Vagina (tissue), 2 donors: ENCODE results near the gene FSIP1. TPM values are rescaled to one million over a fixed set of nuclear protein-coding genes. Genes with fewer than 3 reads are reported as not detected.
"Not testable (repeated sequence)": the region's sequence is repeated elsewhere in the genome, so short reads cannot be mapped to it uniquely, and the experiment has no call there.

ENCODE experiments used
- DNase-seq, 2 donors: peaks; one replicate each; pipeline ENCODE4 v3.0.0-alpha.2; 2017; ENCODE audit errors: extremely low spot score in 2 of 2
- H3K27ac ChIP-seq: fragments of 200-600 bp; sonication (generic); one replicate; pipeline ENCODE4 v1.5.1; 2019
- H3K27me3 ChIP-seq: fragments of 200-600 bp; sonication (generic); one replicate; pipeline ENCODE4 v1.5.1; 2019
- H3K36me3 ChIP-seq, 2 donors: fragments of 200-600 bp; sonication (generic); one replicate each; pipeline ENCODE4 v1.5.1; 2017 to 2019
- H3K4me1 ChIP-seq: fragments of 200-600 bp; sonication (generic); one replicate; pipeline ENCODE4 v1.5.1; 2019
- H3K4me3 ChIP-seq, 2 donors: fragments of 200-600 bp; sonication (generic); 1 replicate in 1 of 2; 2 replicates in 1 of 2; pipeline ENCODE4 v1.5.1; 2016 to 2019
- H3K9me3 ChIP-seq: fragments of 200-600 bp; sonication (generic); one replicate; pipeline ENCODE4 v1.5.1; 2019
- POLR2A ChIP-seq, 2 donors: fragments of 450-650 bp; IDR thresholded peaks; one replicate each; pipeline ENCODE4 v1.6.1; 2017; ENCODE audit warnings: antibody characterized with exemption in 2 of 2, mild to moderate bottlenecking in 2 of 2, moderate library complexity in 2 of 2
- POLR2AphosphoS5 ChIP-seq, 2 donors: sonication (generic); formaldehyde crosslinking; IDR thresholded peaks; one replicate each; pipeline ENCODE4 v1.9.0; 2017; ENCODE audit warnings: antibody characterized with exemption in 2 of 2, mild to moderate bottlenecking in 2 of 2, low read depth in 1 of 2; ENCODE audit not compliant: insufficient read depth in 1 of 2
- intact Hi-C: fragments of 100-400 bp; cut with DNase I; formaldehyde crosslinking; loops from one replicate; pipeline ENCODE4 v1.15.1; 2023
- total RNA-seq: library from RNA; depleted of rRNA; stranded (reverse); fragments of >200 nt; gene quantifications from one replicate; pipeline ENCODE4 v1.2.3, GENCODE V29; 2016
- TF ChIP-seq, protein P1 (sequence below), 3 experiments: fragments of 450-650 bp in 2 of 3; fragments of 200-600 bp in 1 of 3; sonication (generic) in 1 of 3; IDR thresholded peaks; one replicate each; pipeline ENCODE4 v1.5.1; 2017 to 2019; ENCODE audit warnings: antibody characterized with exemption in 3 of 3, mild to moderate bottlenecking in 2 of 3, moderate library complexity in 2 of 3

FSIP1 gene
- total RNA-seq, 1 donor from 2014 or later, result 0.98 TPM

DNA sequence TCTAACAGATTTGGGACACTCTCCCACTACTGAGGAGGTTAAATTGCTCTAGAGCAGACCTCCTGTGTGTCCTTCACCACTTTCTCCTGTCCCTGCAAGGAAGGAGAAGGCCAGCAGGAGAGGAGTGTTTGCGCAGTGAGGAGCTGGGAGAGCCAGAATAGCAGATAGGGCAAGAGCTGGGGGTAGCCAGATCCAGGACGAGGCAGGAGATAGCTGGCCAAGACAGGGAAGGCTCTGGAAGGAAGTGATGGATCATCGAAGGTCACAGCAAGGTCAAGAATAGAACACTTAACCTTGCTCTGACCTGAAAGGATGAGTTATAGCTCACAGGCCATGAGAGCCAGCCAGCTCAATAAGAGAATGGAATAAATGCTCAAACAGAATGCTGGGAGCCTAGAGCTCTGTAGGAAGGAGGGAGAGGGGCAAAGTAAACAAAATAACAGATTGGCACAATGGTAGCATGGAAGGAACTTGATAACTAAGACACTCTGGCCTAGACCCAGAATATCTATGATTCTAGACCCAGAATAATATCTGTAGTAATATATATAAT is 37.5 kb upstream of the FSIP1 start:
- H3K36me3 ChIP-seq, result no peaks in the 10 kb centered on the region
- DNase-seq, result no peak
- H3K27ac ChIP-seq, result no peak overlapping the region
- H3K27me3 ChIP-seq, result no peaks in the 10 kb centered on the region
- intact Hi-C loops, result no loop called here
- H3K4me1 ChIP-seq, result no peaks in the 10 kb centered on the region
- TF ChIP-seq, protein P1, sequence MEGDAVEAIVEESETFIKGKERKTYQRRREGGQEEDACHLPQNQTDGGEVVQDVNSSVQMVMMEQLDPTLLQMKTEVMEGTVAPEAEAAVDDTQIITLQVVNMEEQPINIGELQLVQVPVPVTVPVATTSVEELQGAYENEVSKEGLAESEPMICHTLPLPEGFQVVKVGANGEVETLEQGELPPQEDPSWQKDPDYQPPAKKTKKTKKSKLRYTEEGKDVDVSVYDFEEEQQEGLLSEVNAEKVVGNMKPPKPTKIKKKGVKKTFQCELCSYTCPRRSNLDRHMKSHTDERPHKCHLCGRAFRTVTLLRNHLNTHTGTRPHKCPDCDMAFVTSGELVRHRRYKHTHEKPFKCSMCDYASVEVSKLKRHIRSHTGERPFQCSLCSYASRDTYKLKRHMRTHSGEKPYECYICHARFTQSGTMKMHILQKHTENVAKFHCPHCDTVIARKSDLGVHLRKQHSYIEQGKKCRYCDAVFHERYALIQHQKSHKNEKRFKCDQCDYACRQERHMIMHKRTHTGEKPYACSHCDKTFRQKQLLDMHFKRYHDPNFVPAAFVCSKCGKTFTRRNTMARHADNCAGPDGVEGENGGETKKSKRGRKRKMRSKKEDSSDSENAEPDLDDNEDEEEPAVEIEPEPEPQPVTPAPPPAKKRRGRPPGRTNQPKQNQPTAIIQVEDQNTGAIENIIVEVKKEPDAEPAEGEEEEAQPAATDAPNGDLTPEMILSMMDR (IDR thresholded peaks at IDR 0.05), result no peak
- TF ChIP-seq POLR2A (IDR thresholded peaks at IDR 0.05) (no peak), POLR2AphosphoS5 (IDR thresholded peaks at IDR 0.05; ENCODE audit: insufficient read depth in 1 of 2, low read depth in 1 of 2) (no peak)
- no peaks in the 10 kb centered on the region for H3K9me3 ChIP-seq
- H3K4me3 ChIP-seq, result no peak overlapping the region

DNA sequence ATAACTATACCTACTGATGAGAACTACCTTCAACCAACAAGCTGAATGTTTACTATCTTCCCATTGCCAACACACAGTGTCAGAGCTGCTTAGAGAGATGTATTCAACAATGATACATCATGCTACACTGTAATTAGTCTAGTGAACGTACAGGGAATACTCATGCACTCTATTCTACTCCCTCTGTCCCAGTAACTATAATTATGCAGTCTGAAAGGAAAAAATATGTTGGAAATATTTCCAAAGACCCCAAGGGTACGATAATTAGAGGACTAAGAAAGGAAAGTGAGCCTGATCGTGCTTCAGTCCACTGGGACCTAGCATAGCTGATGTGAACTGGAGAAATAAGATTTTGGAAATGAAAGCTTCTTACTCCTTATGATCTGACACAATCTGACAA is 36.9 kb upstream of the FSIP1 start:
- H3K27me3 ChIP-seq, result no peaks in the 10 kb centered on the region
- no peaks in the 10 kb centered on the region for H3K36me3 ChIP-seq
- TF ChIP-seq, protein P1 (IDR thresholded peaks at IDR 0.05), result no peak
- TF ChIP-seq POLR2AphosphoS5 (IDR thresholded peaks at IDR 0.05; ENCODE audit: insufficient read depth in 1 of 2, low read depth in 1 of 2), result no peak
- no peaks in the 10 kb centered on the region for H3K9me3 ChIP-seq
- no peak overlapping the region for H3K27ac ChIP-seq
- intact Hi-C loops, result no loop called here
- no peak for DNase-seq
- no peaks in the 10 kb centered on the region for H3K4me1 ChIP-seq
- H3K4me3 ChIP-seq, result no peak overlapping the region

DNA sequence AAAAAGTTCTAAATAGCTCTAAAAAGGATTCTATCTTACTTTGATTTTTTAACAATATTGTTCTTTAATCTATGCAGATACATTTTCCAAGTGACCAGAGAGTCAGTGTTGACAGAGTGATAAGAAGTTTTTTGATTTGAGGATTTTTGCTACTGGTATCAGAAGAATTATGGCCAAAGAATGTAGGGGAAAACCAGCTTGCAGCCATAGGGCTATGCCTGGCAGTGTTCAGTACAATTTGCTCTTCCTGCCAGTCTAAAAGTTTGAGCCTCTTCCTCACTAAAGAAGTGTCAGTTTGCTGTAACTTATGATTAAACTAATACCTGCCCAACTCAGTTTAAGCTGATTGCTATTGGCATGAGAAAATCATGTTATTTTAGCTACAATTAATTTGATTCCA is 35.3 kb upstream of the FSIP1 start:
- intact Hi-C loops, result no loop called here
- H3K27me3 ChIP-seq, result no peaks in the 10 kb centered on the region
- H3K4me3 ChIP-seq, result no peak overlapping the region
- no peak overlapping the region for H3K27ac ChIP-seq
- H3K9me3 ChIP-seq, result no peaks in the 10 kb centered on the region
- no peaks in the 10 kb centered on the region for H3K4me1 ChIP-seq
- no peaks in the 10 kb centered on the region for H3K36me3 ChIP-seq
- TF ChIP-seq POLR2AphosphoS5 (IDR thresholded peaks at IDR 0.05; ENCODE audit: insufficient read depth in 1 of 2, low read depth in 1 of 2), result no peak
- TF ChIP-seq POLR2A (IDR thresholded peaks at IDR 0.05), result no peak
- TF ChIP-seq, protein P1 (IDR thresholded peaks at IDR 0.05), result no peak
- no peak for DNase-seq

DNA sequence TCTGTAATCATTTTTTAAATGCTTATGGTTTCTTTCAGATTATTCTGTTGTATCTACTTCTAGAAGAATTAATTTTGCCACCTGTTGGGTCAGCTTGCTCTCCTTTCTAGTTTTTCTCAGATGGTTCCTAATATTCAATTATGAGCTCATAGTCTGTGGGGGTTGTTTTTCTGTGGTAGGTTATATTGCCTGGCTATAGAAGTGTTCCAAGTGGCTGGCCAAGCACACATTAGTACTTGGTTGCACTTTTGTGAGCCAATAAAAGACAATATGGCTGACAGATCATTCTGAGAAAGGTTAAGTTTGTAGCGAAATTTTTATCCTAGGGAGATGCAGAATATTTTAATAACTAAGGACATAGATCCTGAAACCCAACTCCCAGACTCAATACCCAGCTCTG is 31.8 kb upstream of the FSIP1 start:
- Histone ChIP-seq H3K4me3 (no peak overlapping the region), H3K4me1 (no peaks in the 10 kb centered on the region), H3K36me3 (no peaks in the 10 kb centered on the region), H3K27me3 (no peaks in the 10 kb centered on the region), H3K27ac (no peak overlapping the region), H3K9me3 (no peaks in the 10 kb centered on the region)
- intact Hi-C loops, result no loop called here
- DNase-seq, result no peak
- TF ChIP-seq POLR2A (IDR thresholded peaks at IDR 0.05), result no peak
- TF ChIP-seq, protein P1 (IDR thresholded peaks at IDR 0.05), result no peak
- no peak for TF ChIP-seq POLR2AphosphoS5 (IDR thresholded peaks at IDR 0.05; ENCODE audit: insufficient read depth in 1 of 2, low read depth in 1 of 2)

DNA sequence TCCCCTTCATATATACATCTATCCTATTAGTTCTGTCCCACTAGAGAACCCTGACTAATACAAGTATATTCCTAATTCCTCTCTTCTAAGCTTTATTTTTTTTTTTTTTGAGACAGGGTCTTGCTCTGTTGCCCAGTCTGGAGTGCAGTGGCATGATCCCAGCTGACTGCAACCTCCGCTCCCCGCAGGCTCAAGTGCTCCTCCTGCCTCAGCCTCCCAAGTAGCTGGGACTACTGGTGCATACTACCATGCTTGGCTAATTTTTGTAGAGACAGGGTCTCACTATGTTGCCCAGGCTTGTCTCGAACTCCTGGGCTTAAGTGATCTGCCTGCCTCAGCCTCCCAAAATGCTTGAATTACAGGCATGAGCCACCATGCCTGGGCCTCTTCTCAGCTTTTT is 30.0 kb upstream of the FSIP1 start:
- H3K27me3 ChIP-seq, DNase-seq, H3K4me3 ChIP-seq, H3K9me3 ChIP-seq, H3K36me3 ChIP-seq, intact Hi-C loops, H3K4me1 ChIP-seq, H3K27ac ChIP-seq: not testable (repeated sequence)

DNA sequence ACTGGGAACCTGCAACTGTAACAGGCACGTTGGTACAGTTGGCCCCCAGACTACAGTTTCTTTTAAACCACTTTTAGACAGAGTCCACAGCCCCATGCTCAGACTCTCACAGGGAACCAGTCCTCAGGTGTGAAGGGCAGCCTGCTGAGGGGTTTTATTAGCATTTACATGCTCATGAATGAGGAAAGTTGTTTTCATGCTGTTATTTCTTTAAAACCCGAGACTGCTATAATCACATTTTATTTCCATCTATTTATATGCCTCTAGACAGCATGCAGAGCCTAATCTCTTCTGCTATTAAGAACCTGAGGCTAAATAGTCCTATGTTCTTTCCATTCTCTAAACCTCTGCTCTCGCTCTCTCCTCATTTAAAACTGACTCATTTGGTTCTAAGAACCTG is 26.3 kb upstream of the FSIP1 start:
- Histone ChIP-seq H3K27me3 (no peaks in the 10 kb centered on the region), H3K27ac (no peak overlapping the region), H3K36me3 (no peaks in the 10 kb centered on the region), H3K4me3 (no peak overlapping the region), H3K9me3 (no peaks in the 10 kb centered on the region), H3K4me1 (no peaks in the 10 kb centered on the region)
- TF ChIP-seq POLR2AphosphoS5 (IDR thresholded peaks at IDR 0.05; ENCODE audit: insufficient read depth in 1 of 2, low read depth in 1 of 2) (no peak), POLR2A (IDR thresholded peaks at IDR 0.05) (no peak)
- TF ChIP-seq, protein P1 (IDR thresholded peaks at IDR 0.05), result no peak
- intact Hi-C loops, result no loop called here
- DNase-seq, result no peak
